Islet precursor cell (in vitro differentiated cells): ENCODE data around the gene IGF1R.
A peak's percentile ranks its signal among the peaks of the same experiment; 100 is the strongest.

ENCODE experiments used
- DNase-seq: peaks from one replicate; pipeline ENCODE4 v3.0.0-alpha.2; 2018

The IGF1R gene

GRCh38 chr15:98673133-98673532, 24.8 kb downstream of the IGF1R start:
- DNase-seq: no peak

DNA sequence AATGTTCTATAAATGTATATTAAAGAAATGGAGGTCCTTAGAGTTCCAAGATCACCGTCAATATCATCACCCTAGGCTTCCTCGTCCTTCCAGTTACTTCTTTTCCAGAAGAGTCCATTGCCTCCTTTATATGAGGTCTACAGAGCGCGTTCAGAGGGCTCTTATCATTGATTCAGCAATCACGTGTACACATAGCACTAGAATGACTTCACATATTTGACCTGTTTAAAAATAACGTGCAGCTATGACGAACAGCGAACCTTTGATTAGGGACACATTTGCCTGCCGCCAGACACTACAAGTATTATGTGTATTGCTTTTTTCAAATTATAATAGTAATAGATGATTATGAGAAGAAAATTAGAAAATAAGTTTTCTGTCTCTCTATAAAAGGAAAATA, 26.0 kb downstream of the IGF1R start:
- no peak for DNase-seq

DNA sequence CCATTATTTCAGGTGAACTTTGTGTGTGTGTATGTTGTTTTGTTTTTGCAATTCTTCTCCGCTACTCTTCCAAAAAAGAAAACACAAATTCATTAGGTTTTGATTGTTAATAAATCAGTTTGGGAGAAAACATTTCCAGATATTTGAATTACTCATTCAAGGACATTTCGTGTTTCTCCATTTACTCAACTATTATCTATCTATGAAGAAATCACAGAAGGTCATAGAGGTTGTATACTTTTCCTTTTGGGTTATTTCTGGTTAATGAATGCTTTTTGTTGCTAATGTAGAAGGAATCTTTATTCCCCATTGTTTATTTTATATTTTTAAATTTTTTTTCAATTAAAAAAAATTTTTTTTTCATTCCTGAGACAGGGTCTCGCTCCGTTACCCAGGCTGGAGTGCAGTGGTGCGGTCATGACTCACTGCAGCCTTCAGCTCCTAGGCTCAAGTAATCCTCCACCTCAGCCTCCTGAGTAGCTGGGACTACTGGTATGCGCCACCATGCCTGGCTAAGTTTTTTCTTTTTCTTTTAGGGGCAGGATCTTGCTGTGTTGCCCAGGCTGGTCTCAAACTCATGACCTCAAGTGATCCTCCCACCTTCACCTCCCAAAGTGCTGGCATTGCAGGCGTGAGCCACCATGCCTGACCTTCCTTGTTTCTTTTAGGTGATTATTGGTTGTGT, 28.4 kb downstream of the IGF1R start:
- DNase-seq: peak; percentile 45

DNA sequence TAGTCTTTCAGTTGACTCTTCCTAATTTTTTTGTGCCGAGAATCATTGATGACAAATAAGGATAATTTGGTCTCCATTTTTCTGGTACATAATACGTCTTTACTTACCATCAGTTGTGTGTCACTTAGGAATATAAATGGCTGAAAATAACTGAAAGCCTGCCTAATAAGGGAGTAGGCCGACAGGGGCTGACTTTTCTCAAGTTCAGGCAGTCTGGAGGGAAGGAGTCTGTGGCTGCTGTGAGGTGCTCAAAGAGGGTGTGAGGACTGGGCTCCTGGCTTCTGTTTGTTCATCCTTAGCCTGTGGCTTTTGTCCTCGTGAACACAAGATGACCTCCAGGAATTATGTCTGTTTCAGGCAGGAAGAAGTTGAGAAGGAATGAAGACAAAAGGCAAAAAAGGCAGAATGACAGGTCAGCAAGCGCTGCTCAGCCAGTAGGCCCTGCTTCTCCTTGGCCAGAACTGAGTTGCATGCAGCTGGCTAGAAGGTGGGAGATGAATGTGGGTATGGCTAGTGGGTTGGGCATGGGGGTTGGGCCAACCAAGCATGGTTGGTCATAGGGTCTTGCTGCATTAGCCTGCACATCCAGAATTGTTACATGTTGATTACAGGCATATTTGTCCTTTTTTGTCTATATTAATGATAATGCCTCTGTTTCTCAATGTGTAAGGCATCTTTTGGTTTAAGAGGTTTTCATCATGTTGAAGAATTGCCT, 29.2 kb downstream of the IGF1R start:
- peak; percentile 52 for DNase-seq

DNA sequence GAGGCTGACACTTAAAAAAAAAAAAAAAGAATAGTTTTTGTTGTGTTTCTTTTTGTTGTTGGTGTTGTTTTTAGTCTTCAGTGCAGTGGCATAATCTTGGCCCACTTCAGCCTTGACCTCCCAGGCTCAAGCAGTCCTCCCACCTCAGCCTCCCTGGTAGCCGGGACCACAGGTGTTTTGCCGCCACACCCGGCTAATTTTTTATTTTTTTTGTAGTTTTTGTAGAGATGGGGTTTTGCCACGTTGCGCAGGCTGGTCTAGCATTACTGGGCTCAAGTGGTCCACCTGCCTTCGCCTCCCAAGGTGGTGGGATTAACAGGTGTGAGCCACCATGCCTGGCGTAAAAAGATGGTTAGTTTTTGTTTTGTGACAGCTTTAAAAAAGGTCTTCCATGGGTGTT, 30.1 kb downstream of the IGF1R start:
- no peak for DNase-seq

DNA sequence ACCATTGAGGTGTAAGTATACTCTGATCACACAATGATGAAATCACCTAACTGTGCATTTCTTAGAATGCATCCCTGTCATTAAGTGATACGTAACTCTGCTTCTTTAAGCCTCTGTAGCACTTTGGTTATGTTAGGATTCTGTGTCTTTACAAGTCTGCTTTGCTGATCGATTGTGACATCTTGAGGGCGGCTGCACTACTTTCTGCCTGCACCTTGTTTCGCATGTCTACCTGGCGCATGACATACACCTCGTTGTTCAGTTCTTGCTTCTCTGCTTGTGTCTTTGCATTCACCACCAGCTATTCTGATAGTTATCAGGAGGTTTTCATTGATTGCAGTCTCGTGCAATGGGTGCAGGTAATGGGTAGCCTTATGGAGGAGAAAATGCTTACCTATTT, 32.7 kb downstream of the IGF1R start:
- no peak for DNase-seq

- DNase-seq: no peak
These were observed 34.8 kb downstream of the IGF1R start for GRCh38 chr15:98682992-98683701.

GRCh38 chr15:98683831-98684230, 35.5 kb downstream of the IGF1R start:
- no peak for DNase-seq

GRCh38 chr15:98684436-98684835, 36.1 kb downstream of the IGF1R start:
- DNase-seq: no peak

GRCh38 chr15:98684995-98685525, 36.7 kb downstream of the IGF1R start:
- DNase-seq: no peak

DNA sequence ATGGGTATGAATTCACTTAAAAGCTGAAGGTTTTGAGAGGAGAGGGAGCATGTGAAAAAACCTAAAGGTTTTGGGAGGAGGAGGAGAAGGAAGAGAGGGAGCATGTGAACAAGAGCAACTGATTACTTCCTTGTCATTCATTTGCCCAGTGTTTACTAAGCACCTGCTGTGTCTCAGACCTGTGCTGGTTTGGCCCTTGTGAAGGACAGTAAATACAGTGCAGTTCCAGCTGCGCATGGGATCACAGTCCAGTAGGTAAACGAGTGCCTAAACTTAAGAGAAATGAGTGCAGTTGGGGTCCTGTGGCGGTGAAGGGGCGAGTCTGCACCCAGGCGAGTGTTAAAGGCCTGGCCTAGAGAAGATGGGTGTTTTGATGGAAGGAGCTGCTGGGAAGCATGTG, 38.6 kb downstream of the IGF1R start:
- DNase-seq: no peak

GRCh38 chr15:98689431-98689861, 41.1 kb downstream of the IGF1R start:
- DNase-seq: peak; percentile 61

DNA sequence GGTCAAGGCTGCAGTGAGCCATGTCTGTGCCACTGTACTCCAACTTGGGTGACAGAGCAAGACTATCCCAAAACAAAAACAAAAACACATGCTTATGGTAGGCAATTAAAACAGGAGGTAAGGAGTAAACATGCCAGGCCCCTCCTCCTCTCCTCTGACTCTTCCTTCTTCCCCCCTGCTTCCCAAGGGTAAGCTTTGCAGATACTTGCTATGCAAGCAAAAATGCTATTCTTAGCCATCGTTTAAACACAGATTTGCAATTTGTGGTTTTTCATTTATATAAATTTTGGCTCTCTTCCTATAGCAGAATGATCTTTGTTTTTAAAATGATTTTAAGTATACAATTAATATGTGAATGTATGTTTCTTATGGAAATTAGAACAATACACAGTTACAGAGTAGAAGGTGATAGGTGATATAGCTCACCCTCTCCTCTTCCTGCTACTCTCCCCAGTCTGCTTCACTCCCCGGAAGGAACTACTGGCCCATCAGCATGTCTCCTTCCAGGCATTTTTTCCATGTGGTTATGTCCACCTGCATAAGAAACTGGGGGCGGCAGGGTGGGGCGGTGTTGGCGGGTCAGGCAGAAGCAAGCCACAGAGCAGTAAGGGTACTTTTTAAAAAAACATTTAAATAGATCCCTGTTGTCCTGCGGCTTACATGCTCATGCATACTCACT, 42.1 kb downstream of the IGF1R start:
- no peak for DNase-seq

DNA sequence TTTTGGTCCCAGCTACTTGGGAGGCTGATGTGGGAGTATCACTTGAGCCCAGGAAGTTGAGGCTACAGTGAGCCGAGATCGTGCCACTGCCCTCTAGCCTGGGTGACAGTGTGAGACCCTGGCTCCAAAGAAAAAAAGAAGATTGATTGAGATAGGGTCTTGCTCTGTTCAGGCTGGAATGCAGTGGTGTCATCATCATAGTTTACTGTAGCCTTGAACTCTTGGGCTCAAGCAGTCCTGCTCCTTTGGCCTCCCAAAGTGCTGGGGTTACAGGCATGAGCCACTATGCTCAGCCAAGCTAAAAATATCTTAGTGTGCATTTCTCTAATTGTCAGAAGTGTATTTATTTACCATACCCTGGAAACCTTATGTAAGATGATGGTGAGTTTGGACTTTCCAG, 43.9 kb downstream of the IGF1R start:
- no peak for DNase-seq

DNA sequence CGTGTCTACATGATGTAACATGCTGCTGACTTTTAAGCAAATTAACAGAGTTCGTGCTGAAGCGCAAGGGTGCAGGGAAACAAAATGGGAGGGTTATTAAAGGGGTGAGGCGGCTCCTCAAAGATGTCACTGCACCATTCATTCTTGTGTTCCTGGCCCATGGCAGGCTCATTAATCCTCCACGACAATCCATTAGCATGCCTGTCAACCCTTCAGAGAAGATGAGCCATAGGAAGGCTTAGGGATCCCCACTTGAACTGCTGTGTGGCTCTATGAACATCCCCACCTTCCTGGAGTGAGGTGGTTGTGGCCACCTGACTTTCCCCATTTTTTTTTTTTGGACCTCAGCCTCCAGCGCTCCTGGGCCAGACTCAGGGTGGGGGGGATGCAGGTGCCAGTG, 45.8 kb downstream of the IGF1R start:
- DNase-seq: no peak

- DNase-seq: no peak
These were observed 50.5 kb downstream of the IGF1R start for GRCh38 chr15:98698792-98699191.

GRCh38 chr15:98699591-98700424, 51.5 kb downstream of the IGF1R start:
- no peak for DNase-seq

DNA sequence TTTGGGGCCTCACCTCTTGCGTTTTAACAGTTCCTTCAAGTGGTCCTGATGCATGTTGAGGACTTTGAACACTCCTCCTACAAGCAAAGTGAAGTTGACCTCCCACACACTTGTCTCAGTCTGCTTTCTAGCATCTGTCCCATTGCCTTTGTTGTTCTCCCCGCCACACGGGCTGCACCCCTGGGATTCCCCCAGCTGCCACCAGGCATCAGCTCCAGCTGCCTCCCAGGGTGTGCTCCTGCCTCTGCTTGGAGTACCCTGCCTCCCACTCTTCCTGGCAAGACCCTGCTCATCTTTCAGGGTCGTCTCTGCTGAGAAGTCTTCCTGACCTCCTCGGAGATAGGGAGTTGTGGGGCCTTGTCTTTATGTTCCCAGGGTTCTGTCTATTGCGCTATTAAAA, 52.2 kb downstream of the IGF1R start:
- no peak for DNase-seq

DNA sequence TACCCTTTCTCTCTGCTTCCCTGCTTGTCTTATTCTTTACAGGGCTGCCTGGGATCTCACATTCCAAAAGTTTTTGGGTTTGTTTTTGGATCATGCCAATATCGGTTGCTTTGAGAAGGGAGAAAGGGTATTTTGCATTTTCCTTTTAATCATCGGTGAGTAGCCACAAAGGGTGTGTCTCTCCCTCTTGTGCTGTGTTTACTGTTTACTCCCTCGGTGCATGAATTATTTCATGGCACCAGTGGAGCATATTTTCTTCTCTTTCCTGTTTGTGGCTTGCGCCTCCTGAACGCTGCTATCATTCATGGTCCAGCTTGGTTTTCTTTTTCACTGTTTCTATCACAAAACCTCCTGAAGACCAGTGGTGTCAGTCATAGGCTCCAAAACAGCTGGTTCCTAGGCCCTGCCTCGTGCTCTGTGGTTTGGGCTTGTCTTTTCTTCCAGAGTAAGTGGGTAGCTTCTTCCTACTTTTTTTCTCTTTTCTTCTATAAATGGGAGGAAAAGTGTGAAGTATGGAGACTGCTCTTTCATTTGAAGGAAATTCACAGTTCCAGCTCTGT, 54.9 kb downstream of the IGF1R start:
- DNase-seq: no peak

GRCh38 chr15:98705070-98705469, 56.7 kb downstream of the IGF1R start:
- no peak for DNase-seq

DNA sequence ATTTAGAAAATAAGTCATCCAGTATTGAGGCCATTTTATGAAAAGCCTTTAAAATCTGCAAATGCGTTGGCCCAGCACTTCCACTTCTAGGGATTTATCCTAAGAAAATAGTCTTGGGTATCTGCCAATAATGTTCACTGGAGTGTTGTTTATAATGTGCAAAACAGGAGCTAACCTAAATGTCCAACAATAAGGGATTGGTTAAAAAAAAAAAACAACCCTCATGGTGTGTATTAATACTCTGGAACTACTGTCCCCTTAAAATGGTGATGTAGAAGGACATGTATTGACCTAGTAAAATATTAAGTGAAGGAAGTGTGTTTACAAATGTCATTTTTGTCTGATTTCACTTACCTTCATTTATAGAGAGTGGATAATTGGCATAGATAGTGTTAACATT, 58.0 kb downstream of the IGF1R start:
- DNase-seq: no peak

GRCh38 chr15:98706986-98707385, 58.6 kb downstream of the IGF1R start:
- DNase-seq: no peak
